Activated naive CD4-positive, alpha-beta T cell treated with Interleukin-2 at 50 U/mL for 16 hours (primary cell): ENCODE measurements around the gene FAM81A.
"Not testable (repeated sequence)": the region's sequence is repeated elsewhere in the genome, so short reads cannot be mapped to it uniquely, and the experiment has no call there.

Source experiments
- DNase-seq: peaks from one replicate; pipeline ENCODE4 v3.0.0-alpha.2; 2020

Gene FAM81A

GRCh38 chr15:59491062-59491461 is 53.1 kb downstream of the FAM81A start:
- DNase-seq, result no peak

DNA sequence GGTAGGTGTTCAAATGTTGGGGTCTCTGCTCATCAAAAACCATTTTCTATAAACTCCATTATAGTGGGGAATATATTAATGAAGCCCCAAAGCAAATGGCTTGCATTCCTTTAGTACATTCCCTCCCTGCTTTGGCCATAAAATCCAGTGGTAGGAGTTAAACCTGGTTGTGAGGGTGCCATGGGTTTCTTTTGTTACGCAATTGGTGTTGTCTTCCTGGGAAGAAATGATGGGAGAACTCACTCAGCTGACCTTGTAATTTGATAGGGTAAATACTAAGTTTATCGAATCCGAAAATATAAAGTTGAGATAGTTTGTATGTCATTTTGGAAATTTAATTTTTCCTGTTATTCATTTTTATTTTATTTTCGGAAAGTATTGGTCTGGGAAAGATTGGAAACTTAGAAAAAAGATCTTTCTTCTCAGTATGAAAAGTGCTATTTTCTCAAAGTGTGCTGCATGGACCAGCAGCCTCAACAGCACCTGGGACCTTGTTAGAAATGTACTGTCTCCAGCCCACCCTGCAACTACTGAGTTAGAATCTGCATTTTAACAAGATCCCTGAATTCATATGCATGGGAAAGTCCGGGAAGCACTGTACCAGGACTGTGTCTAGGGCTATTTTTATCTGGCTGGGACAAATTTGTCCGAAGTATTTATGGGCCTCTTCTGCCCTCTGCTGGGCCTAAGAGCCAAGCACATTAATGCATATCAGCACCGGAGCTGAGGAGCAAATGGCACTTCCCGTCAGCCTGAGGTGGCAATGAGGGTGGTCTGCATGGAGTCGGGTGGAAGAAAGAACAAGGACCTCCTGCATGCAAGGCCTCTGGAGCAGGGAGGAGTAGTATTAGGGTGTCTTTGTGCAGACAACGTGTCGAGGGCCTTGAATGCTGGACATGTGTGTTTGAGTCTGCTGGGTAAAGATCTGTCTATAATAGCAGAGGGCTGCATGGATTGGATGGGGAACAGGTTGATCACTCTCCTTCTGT is 54.7 kb downstream of the FAM81A start:
- peak; percentile 53 for DNase-seq

DNA sequence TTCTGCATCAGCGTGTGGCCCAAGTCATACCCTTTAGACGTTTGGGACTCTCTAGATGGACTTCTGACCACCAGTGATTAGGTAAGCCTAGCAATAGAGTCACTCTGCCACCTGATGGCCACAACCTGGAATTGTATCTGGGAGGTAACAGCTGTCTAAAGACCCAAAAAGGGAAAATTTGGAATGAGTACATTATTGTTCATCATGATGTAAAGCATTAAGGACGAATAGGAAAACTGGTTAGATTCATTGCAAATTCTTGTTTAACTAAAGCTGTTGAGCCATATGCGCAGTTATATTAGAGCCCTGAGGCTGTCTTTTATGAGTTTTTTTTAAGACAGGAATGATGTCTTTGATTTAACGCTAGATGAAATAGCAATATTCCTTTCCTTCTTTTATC is 63.6 kb downstream of the FAM81A start:
- no peak for DNase-seq

DNA sequence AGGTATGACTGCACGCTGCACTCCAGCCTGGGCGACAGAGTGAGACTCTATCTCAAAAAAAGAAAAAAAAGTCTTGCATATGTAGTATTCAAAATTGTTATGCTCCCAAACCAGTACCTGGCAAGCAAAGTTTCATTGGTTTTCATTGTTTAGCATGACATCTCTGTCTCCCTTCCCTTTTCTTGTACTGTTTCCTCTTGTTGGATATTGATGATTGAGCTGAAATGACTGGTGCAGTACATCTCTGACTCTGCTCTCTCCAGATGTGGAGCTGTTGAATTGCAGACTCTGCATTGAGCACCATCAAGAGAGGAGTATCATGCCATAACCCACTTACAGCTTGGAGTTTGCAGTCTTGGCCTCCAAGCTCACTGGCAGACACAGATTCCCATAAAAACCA is 77.2 kb downstream of the FAM81A start:
- DNase-seq, result no peak

DNA sequence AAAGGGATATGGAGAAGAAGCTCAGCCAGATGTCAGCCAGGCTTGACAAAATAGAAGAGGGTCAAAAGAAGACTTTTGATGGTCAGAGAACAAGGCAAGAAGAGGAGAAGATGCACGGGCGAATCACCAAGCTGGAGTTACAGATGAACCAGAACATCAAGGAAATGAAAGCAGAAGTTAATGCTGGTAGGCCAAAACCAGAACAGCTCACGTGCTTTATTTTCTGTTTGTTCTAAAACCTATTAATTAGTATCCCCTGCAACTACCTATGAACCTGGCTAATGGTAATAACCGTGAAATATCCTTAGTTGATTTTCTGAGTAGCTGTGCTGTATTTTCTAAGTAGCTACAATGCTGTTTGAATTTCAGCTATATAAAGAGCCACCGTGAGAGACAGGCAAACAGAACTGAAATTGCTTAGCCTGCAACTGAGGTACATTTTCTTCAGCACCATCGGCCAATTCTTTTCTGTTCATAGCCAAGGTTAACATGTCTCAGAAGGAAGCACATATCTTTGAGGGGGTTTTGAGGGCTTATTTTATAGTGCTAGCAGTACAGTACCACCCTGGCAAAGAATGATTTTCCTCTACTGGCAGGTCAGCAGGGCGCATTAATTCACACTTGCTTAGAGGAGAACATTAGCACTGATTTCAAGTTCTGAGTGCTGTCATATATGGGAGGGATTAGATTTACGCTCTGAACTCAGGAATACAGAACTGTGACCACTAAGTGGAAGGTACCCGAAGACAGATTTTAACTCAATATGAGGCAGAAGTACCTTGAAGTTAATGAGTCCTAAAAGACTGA is 78.9 kb downstream of the FAM81A start:
- DNase-seq, result no peak

DNA sequence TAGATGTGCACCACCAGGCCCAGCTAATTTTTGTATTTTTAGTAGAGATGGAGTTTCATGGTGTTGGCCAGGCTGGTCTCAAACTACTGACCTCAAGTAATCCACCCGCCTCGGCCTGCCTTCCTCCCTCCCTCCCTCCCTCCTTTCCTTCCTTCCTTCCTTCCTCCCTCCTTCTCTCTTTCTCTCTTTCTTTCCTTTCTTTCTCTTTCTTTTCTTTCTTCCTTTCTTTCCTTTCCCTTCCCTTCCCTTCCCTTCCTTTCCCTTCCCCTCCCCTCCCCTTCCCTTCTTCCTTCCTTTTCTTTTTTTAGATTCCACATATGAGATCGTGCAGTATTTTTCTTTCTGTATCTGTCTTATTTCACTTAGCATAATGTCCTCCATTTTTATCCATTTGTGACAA is 81.3 kb downstream of the FAM81A start:
- no peak for DNase-seq

DNA sequence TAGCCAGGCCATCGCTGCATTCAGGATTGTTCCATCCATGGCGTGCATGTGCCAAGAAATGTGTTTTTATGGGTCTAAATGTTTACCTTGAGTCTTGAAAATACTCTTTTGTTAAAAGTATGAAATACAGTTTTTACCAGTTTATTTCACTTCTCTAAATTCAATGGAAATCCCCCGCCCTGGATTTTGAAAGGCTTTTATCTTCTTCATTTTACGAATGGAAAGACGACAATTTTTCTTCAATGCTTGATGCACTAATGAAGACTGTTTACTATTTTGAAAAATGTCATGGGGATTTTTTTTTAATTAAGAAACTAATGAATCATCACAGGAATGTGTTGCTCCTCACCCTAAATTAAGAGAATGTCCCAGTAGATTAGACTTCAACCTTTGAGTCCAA is 83.5 kb downstream of the FAM81A start:
- DNase-seq, result no peak

DNA sequence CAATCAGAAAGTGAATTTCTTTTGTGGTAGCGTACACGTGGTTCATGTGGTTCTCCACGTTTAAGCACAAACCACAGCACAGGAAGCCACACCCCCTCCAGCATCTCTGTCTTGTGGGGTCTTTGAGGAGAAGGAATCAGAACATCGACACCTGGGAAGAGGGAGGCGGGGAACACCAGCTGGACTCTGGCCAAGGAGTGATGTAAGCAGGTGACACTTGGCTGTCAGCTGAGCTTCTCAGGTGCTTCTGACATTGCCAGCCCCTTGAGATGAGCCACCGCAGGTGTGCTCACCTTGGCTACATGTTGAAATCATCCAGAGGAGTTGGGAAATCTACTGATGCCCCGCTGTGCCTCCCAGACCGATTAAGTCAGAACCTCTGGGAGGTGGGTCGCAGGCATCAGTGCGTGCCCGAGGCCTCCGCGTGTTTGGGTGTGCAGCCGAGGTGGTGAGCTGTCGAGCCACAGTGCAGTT is 85.0 kb downstream of the FAM81A start:
- peak; percentile 13 for DNase-seq

- no peak for DNase-seq
Observed at GRCh38 chr15:59523702-59524101, 85.7 kb downstream of the FAM81A start.

- DNase-seq, result no peak
Observed at GRCh38 chr15:59524331-59524731, 86.3 kb downstream of the FAM81A start.

DNA sequence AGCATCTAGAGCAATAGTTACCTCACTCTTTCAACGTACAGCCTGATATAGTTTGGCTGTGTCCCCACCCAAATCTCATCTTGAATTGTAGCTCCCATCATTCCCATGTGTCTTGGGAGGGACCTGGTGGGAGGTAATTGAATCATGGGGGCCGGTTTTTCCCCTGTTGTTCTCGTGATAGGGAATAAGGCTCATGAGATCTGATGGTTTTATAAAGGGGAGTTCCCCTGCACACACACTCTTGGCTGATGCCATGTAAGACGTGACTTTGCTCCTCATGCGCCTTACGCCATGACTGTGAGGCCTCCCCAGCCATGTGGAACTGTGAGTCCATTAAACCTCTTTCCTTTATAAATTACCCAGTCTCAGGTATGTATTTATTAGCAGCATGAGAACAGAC is 88.5 kb downstream of the FAM81A start:
- not testable (repeated sequence) for DNase-seq

DNA sequence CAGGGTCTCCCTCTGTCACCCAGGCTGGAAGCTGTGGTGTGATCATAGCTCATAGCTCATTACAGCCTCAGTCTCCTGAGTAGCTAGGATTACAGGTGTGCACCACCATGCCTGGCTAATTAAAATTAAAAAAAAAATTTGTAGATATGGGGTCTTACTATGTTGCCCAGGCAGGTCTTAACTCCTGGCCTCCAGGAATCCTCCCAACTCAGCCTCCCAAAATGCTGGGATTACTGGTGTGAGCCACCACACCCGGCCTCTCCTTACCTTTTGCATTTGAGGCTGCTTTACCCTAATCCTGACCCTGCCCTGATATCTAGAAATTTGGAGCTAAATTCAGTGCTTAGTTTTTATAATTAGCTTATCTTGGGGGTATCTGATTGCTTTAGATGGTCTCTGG is 90.4 kb downstream of the FAM81A start:
- no peak for DNase-seq

- DNase-seq, result peak; percentile 66
Observed at GRCh38 chr15:59528961-59529402, 91.0 kb downstream of the FAM81A start.

GRCh38 chr15:59531066-59531675 is 93.2 kb downstream of the FAM81A start:
- DNase-seq, result no peak

GRCh38 chr15:59532770-59533379 is 94.9 kb downstream of the FAM81A start:
- DNase-seq, result peak; percentile 6

DNA sequence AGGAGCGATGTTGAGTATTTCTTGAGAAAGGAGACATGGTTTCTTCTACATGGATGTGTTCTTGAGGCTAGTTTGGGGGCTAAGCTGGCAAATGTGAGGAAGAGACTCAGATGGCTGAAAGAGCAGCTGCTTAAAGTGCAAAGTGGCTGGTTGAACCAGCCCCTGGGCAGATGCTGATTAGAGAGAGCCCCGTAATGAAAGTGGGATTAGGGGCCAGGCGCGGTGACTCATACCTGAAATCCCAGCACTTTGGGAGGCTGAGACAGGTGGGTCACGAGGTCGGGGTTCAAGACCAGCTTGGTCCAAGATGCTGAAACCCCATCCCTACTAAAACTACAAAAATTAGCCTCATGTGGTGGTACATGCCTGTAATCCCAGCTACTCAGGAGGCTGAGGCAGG is 98.6 kb downstream of the FAM81A start:
- DNase-seq, result no peak

GRCh38 chr15:59537403-59537802 is 99.4 kb downstream of the FAM81A start:
- DNase-seq, result no peak

DNA sequence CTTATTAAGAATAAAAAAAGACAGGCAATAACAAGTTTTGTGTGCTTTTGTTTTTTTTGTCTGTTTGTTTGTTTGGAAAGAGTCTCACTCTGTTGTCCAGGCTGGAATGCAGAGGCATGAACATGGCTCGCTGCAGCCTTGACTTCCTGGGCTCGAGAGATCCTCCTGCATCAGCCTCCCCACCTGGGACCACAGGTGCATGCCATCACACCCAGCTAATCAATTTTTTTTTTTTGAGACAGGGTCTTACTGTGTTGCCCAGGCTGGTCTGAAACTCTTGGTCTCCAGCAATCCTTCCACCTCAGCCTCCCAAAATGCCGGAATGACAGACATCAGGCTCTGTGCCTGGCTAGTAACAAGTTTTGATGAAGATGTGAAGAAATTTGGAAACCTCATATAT is 100.5 kb downstream of the FAM81A start:
- DNase-seq, result no peak

- no peak for DNase-seq
Observed at GRCh38 chr15:59539799-59540198, 101.8 kb downstream of the FAM81A start.

DNA sequence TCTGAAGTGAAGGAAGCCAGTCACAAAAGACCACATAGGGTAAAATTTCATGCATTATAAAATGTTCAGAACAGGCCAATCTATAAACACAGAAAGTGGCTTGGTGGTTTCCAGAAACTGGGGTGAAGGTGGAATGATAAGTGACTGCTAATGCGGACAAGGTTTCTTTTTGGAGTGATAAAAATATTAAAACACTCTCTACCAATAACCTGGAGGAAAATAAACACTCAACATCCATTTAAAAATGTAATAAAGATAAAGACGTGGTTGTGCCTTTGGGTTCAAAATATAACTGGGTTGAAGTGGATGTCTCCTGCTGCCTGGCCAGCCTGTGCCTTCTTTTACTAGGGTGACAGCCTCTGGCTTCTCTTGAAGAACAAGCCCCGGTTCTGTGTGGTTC is 102.7 kb downstream of the FAM81A start:
- DNase-seq, result no peak

GRCh38 chr15:59541750-59542149 is 103.8 kb downstream of the FAM81A start:
- DNase-seq, result no peak

DNA sequence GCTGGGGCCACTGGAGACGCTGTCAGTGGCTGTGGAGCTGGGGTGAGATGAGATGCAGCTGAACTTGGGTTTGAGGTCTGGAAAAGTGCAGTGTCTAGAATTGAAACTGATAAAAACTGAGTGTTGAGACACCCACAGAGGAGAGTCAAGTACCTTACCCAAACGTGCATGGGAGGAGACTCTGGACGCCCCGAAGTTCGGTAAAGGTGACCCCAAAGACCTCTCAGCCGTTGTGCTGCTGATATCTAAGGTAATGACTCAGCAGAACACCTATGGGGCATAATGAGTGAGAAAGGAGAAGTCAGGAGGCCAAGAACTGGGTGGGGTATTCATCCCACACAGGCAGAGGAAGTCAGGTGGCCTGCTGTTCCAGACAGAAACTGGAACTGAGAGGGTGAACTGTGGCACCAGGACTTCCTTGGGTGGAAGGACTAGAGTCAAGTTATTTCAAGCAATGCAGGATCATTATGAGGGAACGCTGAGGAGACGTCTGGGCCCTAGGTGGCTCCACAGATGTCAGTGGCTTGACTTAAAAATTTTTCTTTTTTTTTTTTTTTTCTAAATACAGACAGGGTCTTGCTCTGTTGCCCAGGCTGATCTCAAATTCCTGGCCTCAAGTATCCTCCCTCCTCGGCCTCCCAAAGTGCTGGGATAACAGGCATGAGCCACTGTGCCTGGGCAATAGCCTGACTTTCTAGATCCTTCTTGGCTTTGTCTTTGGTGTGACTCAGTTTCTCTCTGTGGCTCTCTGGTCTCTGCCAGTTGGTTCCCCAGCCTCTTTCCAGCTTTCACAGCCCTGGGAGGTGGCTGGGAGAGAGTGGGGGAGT is 105.9 kb downstream of the FAM81A start:
- no peak for DNase-seq
